Keratinocyte (primary cell): ENCODE measurements around the gene GAPDHS.

Experiments used
- EZH2 ChIP-seq: IDR thresholded peaks from one replicate; pipeline ENCODE4 v1.6.1; 2012; ENCODE audit warnings: inconsistent platforms, mild to moderate bottlenecking, low read length, moderate library complexity
- TF ChIP-seq, protein P1 (sequence below), 3 experiments: IDR thresholded peaks in 1 of 3; conservative IDR thresholded peaks in 1 of 3; optimal IDR thresholded peaks in 1 of 3; 2 replicates in 2 of 3; 3 replicates in 1 of 3; pipeline versions ENCODE3 to v1.5.1; 2011; ENCODE audit warnings: low read length in 3 of 3, mild to moderate bottlenecking in 3 of 3, moderate library complexity in 2 of 3, control low read depth in 1 of 3, inconsistent platforms in 1 of 3; ENCODE audit not compliant: insufficient read depth in 2 of 3; ENCODE audit errors: extremely low read depth in 1 of 3

DNA sequence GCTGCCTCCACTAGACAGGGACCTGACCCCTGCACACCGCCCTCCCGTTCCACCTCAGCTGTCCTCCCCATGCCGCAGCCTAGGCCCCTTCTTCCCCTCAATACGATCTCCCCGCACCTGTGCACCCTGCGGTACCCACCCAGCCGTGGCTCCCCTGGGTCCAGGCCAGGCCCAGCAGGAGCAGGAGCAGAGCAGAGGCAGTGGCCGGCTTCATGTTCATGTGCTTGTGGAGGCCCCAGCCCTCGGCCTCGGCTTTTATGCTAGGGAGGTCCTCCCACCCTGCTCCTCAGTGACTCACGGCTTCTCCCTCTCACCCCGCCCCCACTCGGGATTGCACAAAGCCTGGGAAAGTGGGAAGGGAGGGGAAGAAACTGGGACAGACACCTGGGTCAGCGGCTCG lies 31.6 kb upstream of the GAPDHS start:
- no peak for TF ChIP-seq EZH2
- TF ChIP-seq, protein P1, sequence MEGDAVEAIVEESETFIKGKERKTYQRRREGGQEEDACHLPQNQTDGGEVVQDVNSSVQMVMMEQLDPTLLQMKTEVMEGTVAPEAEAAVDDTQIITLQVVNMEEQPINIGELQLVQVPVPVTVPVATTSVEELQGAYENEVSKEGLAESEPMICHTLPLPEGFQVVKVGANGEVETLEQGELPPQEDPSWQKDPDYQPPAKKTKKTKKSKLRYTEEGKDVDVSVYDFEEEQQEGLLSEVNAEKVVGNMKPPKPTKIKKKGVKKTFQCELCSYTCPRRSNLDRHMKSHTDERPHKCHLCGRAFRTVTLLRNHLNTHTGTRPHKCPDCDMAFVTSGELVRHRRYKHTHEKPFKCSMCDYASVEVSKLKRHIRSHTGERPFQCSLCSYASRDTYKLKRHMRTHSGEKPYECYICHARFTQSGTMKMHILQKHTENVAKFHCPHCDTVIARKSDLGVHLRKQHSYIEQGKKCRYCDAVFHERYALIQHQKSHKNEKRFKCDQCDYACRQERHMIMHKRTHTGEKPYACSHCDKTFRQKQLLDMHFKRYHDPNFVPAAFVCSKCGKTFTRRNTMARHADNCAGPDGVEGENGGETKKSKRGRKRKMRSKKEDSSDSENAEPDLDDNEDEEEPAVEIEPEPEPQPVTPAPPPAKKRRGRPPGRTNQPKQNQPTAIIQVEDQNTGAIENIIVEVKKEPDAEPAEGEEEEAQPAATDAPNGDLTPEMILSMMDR (optimal IDR thresholded peaks at IDR 0.05 in 1 of 3, IDR thresholded peaks at IDR 0.05 in 1 of 3, conservative IDR thresholded peaks at IDR 0.05 in 1 of 3; ENCODE audit: extremely low read depth in 1 of 3, insufficient read depth in 2 of 3, low read length in 3 of 3), result no peak
